K562 (cell line): ENCODE results near the gene HADHA.

Source experiments
- CTCF ChIP-seq, 3 experiments: IDR thresholded peaks in 2 of 3; conservative IDR thresholded peaks in 1 of 3; 2 replicates each; pipeline ENCODE4 v1.5.1; 2011 to 2012; ENCODE audit warnings: low read length in 3 of 3, mild to moderate bottlenecking in 3 of 3, control low read depth in 2 of 3, improper control_type of control experiment in 1 of 3, inconsistent platforms in 1 of 3, low read depth in 1 of 3, mixed read lengths in 1 of 3, moderate library complexity in 1 of 3; ENCODE audit not compliant: insufficient read depth in 2 of 3
- KLF16 ChIP-seq: IDR thresholded peaks from 2 replicates; pipeline ENCODE4 v1.6.1; 2016; ENCODE audit warnings: antibody characterized with exemption
- MNT ChIP-seq, 2 experiments: fragments of 450-650 bp; conservative IDR thresholded peaks; 2 replicates each; pipeline ENCODE4 v1.6.1; 2017; ENCODE audit warnings: mild to moderate bottlenecking in 2 of 2, moderate library complexity in 2 of 2
- POLR2A ChIP-seq: fragments of 450-650 bp; conservative IDR thresholded peaks from 2 replicates; pipeline ENCODE4 v1.6.1; 2016
- SAP30 ChIP-seq: fragments of 200-600 bp; sonication (generic); IDR thresholded peaks from 2 replicates; pipeline ENCODE4 v1.6.1; 2012; ENCODE audit warnings: borderline replicate concordance, low read depth, mild to moderate bottlenecking, moderate library complexity, low read length, control low read depth, inconsistent platforms; ENCODE audit not compliant: insufficient read depth, poor library complexity, severe bottlenecking
- SRSF9 ChIP-seq: fragments of 200-400 bp; formaldehyde crosslinking; IDR thresholded peaks from 2 replicates; pipeline ENCODE4 v1.6.1; 2017; ENCODE audit warnings: low read depth, low read length, borderline replicate concordance
- STAT6 ChIP-seq: sonication (generic); formaldehyde crosslinking; IDR thresholded peaks from 2 replicates; pipeline ENCODE4 v1.8.1; 2023; ENCODE audit warnings: mild to moderate bottlenecking, missing genetic modification reagents
- ZNF174 ChIP-seq: fragments of 250-450 bp; sonication (Bioruptor Pico); IDR thresholded peaks from 2 replicates; pipeline ENCODE4 v1.4.0; 2020; ENCODE audit warnings: mild to moderate bottlenecking
- ZNF318 ChIP-seq, 2 experiments: fragments of 450-650 bp; IDR thresholded peaks; 2 replicates each; pipeline ENCODE4 v1.6.1; 2016; ENCODE audit warnings: mild to moderate bottlenecking in 2 of 2, borderline replicate concordance in 1 of 2, low read depth in 1 of 2, moderate library complexity in 1 of 2
- ZNF589 ChIP-seq: fragments of 200-800 bp; sonication (Bioruptor generic); IDR thresholded peaks from 2 replicates; pipeline ENCODE4 v1.6.1; 2016; ENCODE audit warnings: low read depth, missing genetic modification characterization, missing compliant biosample characterization
- ZNF76 ChIP-seq: fragments of 250-450 bp; sonication (Bioruptor Pico); IDR thresholded peaks from 2 replicates; pipeline ENCODE4 v1.4.0; 2020; ENCODE audit warnings: mild to moderate bottlenecking, moderate library complexity, borderline replicate concordance

- TF ChIP-seq SRSF9, result no peak
- no peak for TF ChIP-seq ZNF174 (CRISPR knock-in tag)
- no peak for TF ChIP-seq STAT6 (CRISPR knock-in tag)
- no peak for TF ChIP-seq ZNF589 (CRISPR knock-in tag)
- TF ChIP-seq CTCF (IDR thresholded peaks at IDR 0.05 in 2 of 3, conservative IDR thresholded peaks at IDR 0.05 in 1 of 3; ENCODE audit: insufficient read depth in 2 of 3, low read depth in 1 of 3, low read length in 3 of 3), result no peak
- no peak for TF ChIP-seq MNT (conservative IDR thresholded peaks at IDR 0.05)
- TF ChIP-seq ZNF318 (IDR thresholded peaks at IDR 0.05; ENCODE audit: borderline replicate concordance in 1 of 2, low read depth in 1 of 2), result no peak
- no peak for TF ChIP-seq SAP30
- no peak for TF ChIP-seq KLF16
- TF ChIP-seq POLR2A, result no peak
- no peak for TF ChIP-seq ZNF76 (CRISPR knock-in tag)
These were observed 49.1 kb downstream of the HADHA start for GRCh38 chr2:26195040-26195984.
